Measurements from ENCODE around the gene ERCC6L2. TPM values are rescaled to one million over a fixed set of nuclear protein-coding genes. Genes with fewer than 3 reads are reported as not detected.

ERCC6L2 gene
- total RNA-seq, 1 experiment from 2014 or later, result 39.2 TPM

- DNase-seq (ENCODE audit: low read depth, low spot score) (no peak), ATAC-seq (no peak)
- H3K79me2 ChIP-seq (ENCODE audit: insufficient read depth, low read length), result no peaks in the 10 kb centered on the region
- ChIA-PET CTCF (no interaction called here), POLR2A (no interaction called here), RAD21 (ENCODE audit: low non-redundant PET in 1 of 2, low total read pairs in 2 of 2, uncharacterized antibody in 2 of 2, unreplicated experiment in 2 of 2) (no interaction called here)
- no peak for TF ChIP-seq EZH2phosphoT487 (IDR thresholded peaks at IDR 0.05; ENCODE audit: borderline replicate concordance)
- no peak for TF ChIP-seq ELF1 (IDR thresholded peaks at IDR 0.05; ENCODE audit: borderline replicate concordance, low read depth)
- no peak for TF ChIP-seq ZBTB33 (IDR thresholded peaks at IDR 0.05; ENCODE audit: extremely low read depth, insufficient replicate concordance, low read length)
- no peak for TF ChIP-seq ZFX (IDR thresholded peaks at IDR 0.05)
- no TSS peak for BruUV-seq (replicated peaks)
- intact Hi-C loops (cut with micrococcal nuclease), result no loop called here
- H3K9me2 ChIP-seq (ENCODE audit: insufficient read depth), result no peaks in the 10 kb centered on the region
- no peaks in the 10 kb centered on the region for H3K27me3 ChIP-seq (ENCODE audit: insufficient read depth, low read length)
- no peaks in the 10 kb centered on the region for H4K20me1 ChIP-seq (ENCODE audit: insufficient read depth)
- H2AFZ ChIP-seq (ENCODE audit: low read depth, low read length, poor library complexity, severe bottlenecking), result no peak overlapping the region
- no peak overlapping the region for H3K9ac ChIP-seq (ENCODE audit: low read length)
- H3K4me1 ChIP-seq (ENCODE audit: control insufficient read depth in 1 of 2, insufficient read depth in 2 of 2, low read length in 2 of 2), result no peaks in the 10 kb centered on the region
- no peak overlapping the region for H3K4me3 ChIP-seq (replicated peaks in 1 of 2; ENCODE audit: low read depth in 1 of 2, low read length in 2 of 2)
- no peak overlapping the region for H3K27ac ChIP-seq (ENCODE audit: low read depth, low read length)
- peaks cover 4 to 6% of the 10 kb centered on the region in 2 experiments for H3K36me3 ChIP-seq (ENCODE audit: control insufficient read depth in 1 of 2, insufficient read depth in 2 of 2, low read length in 2 of 2)
- no peak overlapping the region for H3K4me2 ChIP-seq (ENCODE audit: low read length)
- H3K9me3 ChIP-seq (ENCODE audit: control insufficient read depth in 1 of 2, insufficient read depth in 1 of 2, low read depth in 1 of 2, low read length in 2 of 2), result no peaks in the 10 kb centered on the region
These were observed 66.5 kb downstream of the ERCC6L2 start for GRCh38 chr9:95942016-95942415.

- Histone ChIP-seq H3K27me3 (ENCODE audit: insufficient read depth, low read length) (no peaks in the 10 kb centered on the region), H3K9ac (ENCODE audit: low read length) (no peak overlapping the region), H4K20me1 (ENCODE audit: insufficient read depth) (no peaks in the 10 kb centered on the region), H3K4me1 (ENCODE audit: control insufficient read depth in 1 of 2, insufficient read depth in 2 of 2, low read length in 2 of 2) (no peaks in the 10 kb centered on the region), H3K4me2 (ENCODE audit: low read length) (no peak overlapping the region), H3K9me3 (ENCODE audit: control insufficient read depth in 1 of 2, insufficient read depth in 1 of 2, low read depth in 1 of 2, low read length in 2 of 2) (peaks cover 0 to 14% of the 10 kb centered on the region in 2 experiments; a peak in 1 of 4 replicates), H3K27ac (ENCODE audit: low read depth, low read length) (no peak overlapping the region), H3K79me2 (ENCODE audit: insufficient read depth, low read length) (no peaks in the 10 kb centered on the region), H2AFZ (ENCODE audit: low read depth, low read length, poor library complexity, severe bottlenecking) (no peak overlapping the region), H3K9me2 (ENCODE audit: insufficient read depth) (no peaks in the 10 kb centered on the region), H3K36me3 (ENCODE audit: control insufficient read depth in 1 of 2, insufficient read depth in 2 of 2, low read length in 2 of 2) (peaks cover 2 to 27% of the 10 kb centered on the region in 2 experiments), H3K4me3 (replicated peaks in 1 of 2; ENCODE audit: low read depth in 1 of 2, low read length in 2 of 2) (no peak overlapping the region)
- RAD21 ChIA-PET (ENCODE audit: low non-redundant PET in 1 of 2, low total read pairs in 2 of 2, uncharacterized antibody in 2 of 2, unreplicated experiment in 2 of 2), result no interaction called here
- no peak for TF ChIP-seq ATF3 (IDR thresholded peaks at IDR 0.05)
- intact Hi-C loops (cut with micrococcal nuclease), result no loop called here
- DNase-seq (ENCODE audit: low read depth, low spot score) (no peak), ATAC-seq (no peak)
- BruUV-seq (replicated peaks), result no TSS peak
- POLR2A ChIA-PET, result no interaction called here
- CTCF ChIA-PET, result no interaction called here
These were observed 71.6 kb downstream of the ERCC6L2 start for GRCh38 chr9:95947118-95947517.
